Lower leg skin (tissue), 4 donors: ENCODE measurements around the gene NDUFB5. TPM values are rescaled to one million over a fixed set of nuclear protein-coding genes. Genes with fewer than 3 reads are reported as not detected.

Experiments
- DNase-seq, 2 donors: peaks; one replicate each; pipeline ENCODE4 v3.0.0-alpha.2; 2019; ENCODE audit warnings: low spot score in 2 of 2
- H3K4me3 ChIP-seq: fragments of 200-600 bp; sonication (generic); 2 replicates; pipeline ENCODE4 v1.5.1; 2017; ENCODE audit warnings: mild to moderate bottlenecking, low read depth; ENCODE audit not compliant: poor library complexity, severe bottlenecking
- POLR2A ChIP-seq, 2 donors: fragments of 450-650 bp; IDR thresholded peaks; one replicate each; pipeline ENCODE4 v1.6.1; 2016 to 2017; ENCODE audit warnings: antibody characterized with exemption in 2 of 2, mild to moderate bottlenecking in 1 of 2, moderate library complexity in 1 of 2
- WGBS, 2 donors: methylation state at CpG; one replicate each; pipeline ENCODE4 v1.1.5; 2018; 5-methylcytosine and 5-hydroxymethylcytosine counted together
- intact Hi-C: fragments of 100-400 bp; cut with DNase I; formaldehyde crosslinking; loops from one replicate; pipeline ENCODE4 v1.15.0; 2023; ENCODE audit warnings: low total_unique reads
- total RNA-seq, 4 donors: library from RNA; depleted of rRNA; stranded (reverse); fragments of >200 nt; gene quantifications; one replicate each; pipeline ENCODE4 v1.1.0, GENCODE V29; 2016
- TF ChIP-seq, protein P1 (sequence below), 3 donors: fragments of 450-650 bp; IDR thresholded peaks; one replicate each; pipeline ENCODE4 v1.5.1; 2016; ENCODE audit warnings: antibody characterized with exemption in 3 of 3, mild to moderate bottlenecking in 3 of 3, moderate library complexity in 2 of 3

The NDUFB5 gene
- total RNA-seq, 4 donors from 2014 or later, result 61.1 to 92.5 (median 78.3) TPM

DNA sequence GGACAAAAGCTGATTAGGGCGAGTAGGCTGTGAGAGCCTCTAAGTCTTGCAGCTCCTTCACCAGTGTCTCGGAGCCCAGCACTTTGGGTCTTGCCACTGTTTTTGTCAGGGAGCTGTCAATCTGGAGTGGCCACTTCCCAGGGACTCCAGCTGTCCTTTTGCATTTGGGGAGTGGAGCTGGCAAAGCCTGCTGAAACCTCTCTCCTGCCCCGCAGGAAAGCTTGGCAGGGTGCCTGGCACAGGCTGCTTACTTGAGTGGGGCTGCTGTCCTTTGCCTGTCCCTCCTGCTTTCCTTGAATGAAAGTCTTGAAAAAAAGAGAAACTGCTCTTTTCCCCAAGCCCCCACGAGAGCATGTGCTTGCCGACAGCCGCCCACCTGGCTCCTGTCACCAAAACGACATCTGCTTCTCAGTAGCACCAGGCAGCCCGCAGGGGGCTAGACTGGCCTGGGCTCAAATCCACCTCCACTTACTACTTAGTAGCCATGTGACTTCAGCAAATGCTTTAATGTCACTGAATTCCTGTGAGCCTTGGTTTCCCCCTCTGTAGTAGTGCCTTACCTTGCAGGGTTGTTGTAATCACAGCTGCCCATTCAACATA is 61.9 kb downstream of the NDUFB5 start:
- DNase-seq, result no peak
- intact Hi-C loops, result no loop called here
- H3K4me3 ChIP-seq, result no peak overlapping the region
- WGBS, 2 donors, result 61 to 71% methylated on average over 8 of the region's 8 CpGs
- TF ChIP-seq, protein P1, sequence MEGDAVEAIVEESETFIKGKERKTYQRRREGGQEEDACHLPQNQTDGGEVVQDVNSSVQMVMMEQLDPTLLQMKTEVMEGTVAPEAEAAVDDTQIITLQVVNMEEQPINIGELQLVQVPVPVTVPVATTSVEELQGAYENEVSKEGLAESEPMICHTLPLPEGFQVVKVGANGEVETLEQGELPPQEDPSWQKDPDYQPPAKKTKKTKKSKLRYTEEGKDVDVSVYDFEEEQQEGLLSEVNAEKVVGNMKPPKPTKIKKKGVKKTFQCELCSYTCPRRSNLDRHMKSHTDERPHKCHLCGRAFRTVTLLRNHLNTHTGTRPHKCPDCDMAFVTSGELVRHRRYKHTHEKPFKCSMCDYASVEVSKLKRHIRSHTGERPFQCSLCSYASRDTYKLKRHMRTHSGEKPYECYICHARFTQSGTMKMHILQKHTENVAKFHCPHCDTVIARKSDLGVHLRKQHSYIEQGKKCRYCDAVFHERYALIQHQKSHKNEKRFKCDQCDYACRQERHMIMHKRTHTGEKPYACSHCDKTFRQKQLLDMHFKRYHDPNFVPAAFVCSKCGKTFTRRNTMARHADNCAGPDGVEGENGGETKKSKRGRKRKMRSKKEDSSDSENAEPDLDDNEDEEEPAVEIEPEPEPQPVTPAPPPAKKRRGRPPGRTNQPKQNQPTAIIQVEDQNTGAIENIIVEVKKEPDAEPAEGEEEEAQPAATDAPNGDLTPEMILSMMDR (IDR thresholded peaks at IDR 0.05), result no peak
- TF ChIP-seq POLR2A (IDR thresholded peaks at IDR 0.05), result no peak

DNA sequence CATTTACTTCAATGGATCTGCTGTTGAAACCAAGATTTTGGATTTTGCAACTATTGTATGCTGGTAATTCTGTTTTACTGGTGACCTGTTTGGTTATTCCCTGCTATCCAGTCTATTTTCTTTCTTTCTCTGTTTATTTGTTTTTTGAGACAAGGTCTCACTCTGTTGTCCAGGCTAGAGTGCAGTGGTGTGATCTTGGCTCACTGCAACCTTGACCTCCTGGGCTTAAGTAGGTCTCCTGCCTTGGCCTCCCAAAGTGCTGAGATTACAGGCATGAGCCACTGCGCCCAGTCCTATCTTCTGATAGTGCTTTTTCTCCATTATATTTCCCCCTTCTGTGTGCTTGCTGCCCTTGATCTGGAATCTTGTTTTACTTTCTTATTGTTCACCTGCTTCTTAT is 63.8 kb downstream of the NDUFB5 start:
- no peak for DNase-seq
- no peak overlapping the region for H3K4me3 ChIP-seq
- TF ChIP-seq, protein P1 (IDR thresholded peaks at IDR 0.05), result no peak
- no peak for TF ChIP-seq POLR2A (IDR thresholded peaks at IDR 0.05)
- intact Hi-C loops, result no loop called here
- 93 to 100% methylated on average over 1 of the region's 1 CpG for WGBS, 2 donors

DNA sequence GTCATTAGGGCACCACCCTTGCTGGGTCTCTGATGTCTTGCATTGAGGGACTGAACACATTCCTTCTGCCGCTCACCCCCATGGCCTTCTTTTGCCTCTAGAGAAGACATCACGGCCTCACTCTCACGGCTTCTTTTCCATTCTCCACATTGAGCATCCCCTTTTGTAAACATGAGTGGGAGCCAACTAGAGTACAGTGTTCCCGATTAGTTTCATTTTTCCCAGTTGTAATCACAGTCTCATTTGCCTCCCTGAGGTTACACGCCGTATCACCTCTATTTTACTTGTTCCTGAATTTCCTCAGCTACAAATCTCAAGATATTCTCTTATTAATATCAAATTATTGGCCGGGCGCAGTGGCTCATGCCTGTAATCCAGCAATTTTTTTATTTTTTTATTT is 65.7 kb downstream of the NDUFB5 start:
- WGBS, 2 donors, result 93 to 98% methylated on average over 8 of the region's 8 CpGs
- TF ChIP-seq, protein P1 (IDR thresholded peaks at IDR 0.05), result no peak
- no peak overlapping the region for H3K4me3 ChIP-seq
- DNase-seq, result no peak
- intact Hi-C loops, result no loop called here

DNA sequence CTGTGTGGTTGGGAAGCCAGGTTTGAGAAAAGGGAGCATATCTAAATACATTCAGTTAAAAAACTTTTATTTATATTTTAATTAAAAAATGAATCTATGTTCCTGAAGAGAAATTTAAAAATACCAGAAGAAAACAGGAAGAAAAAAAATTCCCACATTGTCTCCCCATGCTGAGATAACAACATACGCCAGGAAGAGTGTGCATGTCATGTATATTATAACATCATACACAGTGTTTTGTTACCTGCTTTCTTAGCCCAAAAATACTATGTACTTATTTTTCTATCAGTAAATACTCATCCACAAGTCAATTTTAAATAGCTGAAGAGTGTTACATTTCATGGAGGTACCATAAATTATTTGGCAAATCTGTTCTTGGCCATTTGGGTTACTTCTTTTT is 66.7 kb downstream of the NDUFB5 start:
- no peak for DNase-seq
- H3K4me3 ChIP-seq, result no peak overlapping the region
- intact Hi-C loops, result no loop called here
- 87 to 94% methylated on average over 1 of the region's 1 CpG for WGBS, 2 donors
- TF ChIP-seq, protein P1 (IDR thresholded peaks at IDR 0.05), result no peak
- no peak for TF ChIP-seq POLR2A (IDR thresholded peaks at IDR 0.05)

DNA sequence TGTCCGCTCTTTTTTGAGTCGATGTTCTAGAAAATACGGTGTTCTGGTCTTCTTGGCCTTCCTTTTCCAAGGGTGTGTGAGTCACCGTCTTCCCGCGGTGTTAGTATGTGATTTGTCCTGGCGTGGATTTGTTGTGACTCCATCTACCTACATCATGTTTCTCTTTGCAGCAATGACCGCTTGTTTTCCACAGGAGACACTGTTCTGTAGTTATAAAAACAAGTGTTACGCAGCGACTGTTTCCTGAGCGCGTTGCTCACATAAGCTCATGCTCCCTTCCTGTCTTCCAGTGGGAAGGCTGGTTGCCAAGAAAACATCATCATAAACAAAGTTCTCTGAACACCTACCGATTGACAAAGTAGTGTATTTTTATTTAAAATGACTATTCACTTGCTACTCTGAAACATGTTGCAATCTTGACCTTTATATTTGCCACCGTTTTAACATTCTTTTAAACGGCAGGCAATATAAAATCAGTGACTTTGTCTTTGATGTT is 67.2 kb downstream of the NDUFB5 start:
- no peak overlapping the region for H3K4me3 ChIP-seq
- intact Hi-C loops, result no loop called here
- TF ChIP-seq POLR2A (IDR thresholded peaks at IDR 0.05), result no peak
- TF ChIP-seq, protein P1 (IDR thresholded peaks at IDR 0.05), result no peak
- WGBS, 2 donors, result 70 to 75% methylated on average over 15 of the region's 15 CpGs
- DNase-seq, result no peak

DNA sequence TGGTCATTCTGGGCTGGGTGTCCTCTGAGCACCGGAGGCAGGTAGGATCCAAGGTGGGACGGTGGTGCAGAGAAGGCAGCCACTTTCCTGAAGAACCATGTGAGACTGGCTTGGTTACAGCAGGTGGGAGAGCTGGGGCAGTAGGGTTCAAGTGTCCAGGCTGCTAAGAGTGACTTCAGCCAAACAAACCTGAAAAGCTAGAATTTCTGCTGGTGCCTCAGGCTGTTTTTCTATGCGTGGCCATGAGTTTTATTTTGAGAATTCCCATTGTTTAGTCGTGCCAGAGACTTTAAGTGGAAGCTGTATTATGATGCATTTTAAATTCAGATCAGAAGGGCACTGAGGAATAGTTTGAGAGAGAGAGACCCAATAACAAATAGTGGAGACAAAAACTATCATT is 68.3 kb downstream of the NDUFB5 start:
- H3K4me3 ChIP-seq, result no peak overlapping the region
- 60 to 67% methylated on average over 4 of the region's 4 CpGs for WGBS, 2 donors
- TF ChIP-seq, protein P1 (IDR thresholded peaks at IDR 0.05), result no peak
- no peak for TF ChIP-seq POLR2A (IDR thresholded peaks at IDR 0.05)
- DNase-seq, result no peak
- intact Hi-C loops, result no loop called here
